HG03442 (cell line): ENCODE results near the gene ZNF536.
"Not testable (repeated sequence)": the region's sequence is repeated elsewhere in the genome, so short reads cannot be mapped to it uniquely, and the experiment has no call there.

Experiments
- ATAC-seq: cut with Tn5 transposase; IDR thresholded peaks from one replicate; pipeline ENCODE4 v1.9.1; 2021; ENCODE audit warnings: mild to moderate bottlenecking, moderate library complexity; ENCODE audit not compliant: unreplicated experiment

ZNF536 gene

GRCh38 chr19:30473334-30473867, 101.2 kb downstream of the ZNF536 start:
- no peak for ATAC-seq

GRCh38 chr19:30476997-30477396, 104.8 kb downstream of the ZNF536 start:
- ATAC-seq = no peak

GRCh38 chr19:30479231-30479630, 107.0 kb downstream of the ZNF536 start:
- ATAC-seq = no peak

GRCh38 chr19:30480097-30480496, 107.9 kb downstream of the ZNF536 start:
- ATAC-seq = no peak

GRCh38 chr19:30481063-30481462, 108.9 kb downstream of the ZNF536 start:
- no peak for ATAC-seq

- no peak for ATAC-seq
Observed at GRCh38 chr19:30481823-30482222, 109.6 kb downstream of the ZNF536 start.

- no peak for ATAC-seq
Observed at GRCh38 chr19:30482956-30483355, 110.8 kb downstream of the ZNF536 start.

- ATAC-seq = not testable (repeated sequence)
Observed at GRCh38 chr19:30486250-30486649, 114.1 kb downstream of the ZNF536 start.

- ATAC-seq = no peak
Observed at GRCh38 chr19:30487178-30487577, 115.0 kb downstream of the ZNF536 start.

GRCh38 chr19:30488191-30488590, 116.0 kb downstream of the ZNF536 start:
- ATAC-seq = no peak

- ATAC-seq = no peak
Observed at GRCh38 chr19:30490760-30491159, 118.6 kb downstream of the ZNF536 start.

- no peak for ATAC-seq
Observed at GRCh38 chr19:30492586-30493270, 120.5 kb downstream of the ZNF536 start.

GRCh38 chr19:30497034-30497433, 124.8 kb downstream of the ZNF536 start:
- ATAC-seq = no peak

- not testable (repeated sequence) for ATAC-seq
Observed at GRCh38 chr19:30498085-30498484, 125.9 kb downstream of the ZNF536 start.

GRCh38 chr19:30498707-30499106, 126.5 kb downstream of the ZNF536 start:
- ATAC-seq = no peak

GRCh38 chr19:30504272-30504671, 132.1 kb downstream of the ZNF536 start:
- no peak for ATAC-seq

GRCh38 chr19:30512176-30513081, 140.2 kb downstream of the ZNF536 start:
- no peak for ATAC-seq

GRCh38 chr19:30513082-30513411, 140.9 kb downstream of the ZNF536 start:
- no peak for ATAC-seq

GRCh38 chr19:30516111-30516510, 143.9 kb downstream of the ZNF536 start:
- ATAC-seq = no peak

- no peak for ATAC-seq
Observed at GRCh38 chr19:30516531-30516930, 144.3 kb downstream of the ZNF536 start.

- ATAC-seq = no peak
Observed at GRCh38 chr19:30518965-30519606, 146.9 kb downstream of the ZNF536 start.
